IMR-90 (cell line): ENCODE measurements around the gene SEC16B. TPM values are rescaled to one million over a fixed set of nuclear protein-coding genes. Genes with fewer than 3 reads are reported as not detected.

ENCODE experiments used
- ATAC-seq: fragments of 200-7000 bp; cut with Tn5 transposase; 2 replicates; pipeline ENCODE4 v1.9.1; 2020; ENCODE audit warnings: low read depth, mild to moderate bottlenecking, moderate library complexity
- BruUV-seq: library from RNA; stranded (reverse); fragments of 400-500 nt; replicated peaks from 2 replicates; lab custom pipeline; 2021; lab: Mats Ljungman, UMichigan
- CTCF ChIA-PET: fragments of 300-600 bp; formaldehyde crosslinking; extraction: SDS; loops from one replicate; lab custom pipeline; 2021; ENCODE audit warnings: antibody characterized with exemption; lab: Yijun Ruan, JAX
- POLR2A ChIA-PET: fragments of 300-600 bp; sonication (Branson Sonifier 250); formaldehyde crosslinking; loops from one replicate; lab custom pipeline; 2022; ENCODE audit warnings: antibody characterized with exemption; ENCODE audit not compliant: unreplicated experiment; lab: Charles Lee
- DNase-seq: peaks from one replicate; pipeline ENCODE4 v3.0.0; 2013
- H2AFZ ChIP-seq: replicated peaks from 2 replicates; pipeline ENCODE3; 2013; ENCODE audit warnings: low read length, mild to moderate bottlenecking; ENCODE audit not compliant: poor library complexity
- H2AK5ac ChIP-seq: 2 replicates; pipeline ENCODE4 v1.6.1; 2013; ENCODE audit warnings: low read depth, low read length, inconsistent platforms
- H2AK9ac ChIP-seq: replicated peaks from 2 replicates; pipeline ENCODE3; 2013; ENCODE audit warnings: mild to moderate bottlenecking, low read depth, low read length, moderate library complexity; ENCODE audit not compliant: poor library complexity
- H2BK120ac ChIP-seq: 2 replicates; pipeline ENCODE4 v1.6.1; 2013; ENCODE audit warnings: low read depth, low read length, inconsistent platforms
- H2BK15ac ChIP-seq: 3 replicates; pipeline ENCODE4 v1.6.1; 2013; ENCODE audit warnings: low read depth, low read length, inconsistent platforms
- H2BK20ac ChIP-seq: 2 replicates; pipeline ENCODE4 v1.6.1; 2013; ENCODE audit warnings: low read depth, mild to moderate bottlenecking, inconsistent platforms, low read length, moderate library complexity
- H2BK5ac ChIP-seq: 2 replicates; pipeline ENCODE4 v1.6.1; 2013; ENCODE audit warnings: mild to moderate bottlenecking, low read depth, low read length, inconsistent platforms; ENCODE audit not compliant: poor library complexity, severe bottlenecking
- H3K14ac ChIP-seq: replicated peaks from 2 replicates; pipeline ENCODE4 v1.6.1; 2013; ENCODE audit warnings: low read depth, low read length, inconsistent platforms
- H3K18ac ChIP-seq: 2 replicates; pipeline ENCODE4 v1.6.1; 2013; ENCODE audit warnings: low read depth, low read length, control low read depth
- H3K23ac ChIP-seq: 2 replicates; pipeline ENCODE4 v1.6.1; 2013; ENCODE audit warnings: low read depth, low read length, inconsistent platforms
- H3K27ac ChIP-seq: 2 replicates; pipeline ENCODE4 v1.5.1; 2013; ENCODE audit warnings: mild to moderate bottlenecking, control low read depth, low read length; ENCODE audit not compliant: insufficient read depth
- H3K27me3 ChIP-seq: 2 replicates; pipeline ENCODE4 v1.6.1; 2013; ENCODE audit warnings: low read length; ENCODE audit not compliant: control insufficient read depth, insufficient read depth
- H3K36me3 ChIP-seq: 2 replicates; pipeline ENCODE4 v1.6.1; 2013; ENCODE audit warnings: low read length, mixed read lengths; ENCODE audit not compliant: control insufficient read depth, insufficient read depth
- H3K4ac ChIP-seq: 2 replicates; pipeline ENCODE4 v1.6.1; 2013; ENCODE audit warnings: low read depth, low read length, inconsistent platforms
- H3K4me1 ChIP-seq: 2 replicates; pipeline ENCODE4 v1.6.1; 2013; ENCODE audit warnings: low read length, mixed read lengths; ENCODE audit not compliant: control insufficient read depth, insufficient read depth
- H3K4me2 ChIP-seq: 2 replicates; pipeline ENCODE4 v1.6.1; 2013; ENCODE audit warnings: low read depth, mild to moderate bottlenecking, control low read depth, low read length, moderate library complexity
- H3K4me3 ChIP-seq: 2 replicates; pipeline ENCODE4 v1.5.1; 2013; ENCODE audit warnings: low read depth, mild to moderate bottlenecking, control low read depth, low read length, moderate library complexity; ENCODE audit not compliant: insufficient read depth
- H3K56ac ChIP-seq: 2 replicates; pipeline ENCODE4 v1.6.1; 2013; ENCODE audit warnings: low read length, inconsistent platforms; ENCODE audit not compliant: insufficient read depth; ENCODE audit errors: extremely low read depth
- H3K79me1 ChIP-seq, 2 experiments: 2 replicates each; pipeline ENCODE4 v1.6.1; 2013; ENCODE audit warnings: low read length in 2 of 2, inconsistent platforms in 1 of 2, low read depth in 1 of 2
- H3K9ac ChIP-seq: 2 replicates; pipeline ENCODE4 v1.6.1; 2013; ENCODE audit warnings: low read depth, low read length, control low read depth
- H3K9me1 ChIP-seq: 2 replicates; pipeline ENCODE4 v1.6.1; 2013; ENCODE audit warnings: low read length, inconsistent platforms; ENCODE audit not compliant: insufficient read depth
- H3K9me3 ChIP-seq: 2 replicates; pipeline ENCODE4 v1.6.1; 2013; ENCODE audit warnings: low read length; ENCODE audit not compliant: control insufficient read depth, insufficient read depth
- H4K20me1 ChIP-seq: 2 replicates; pipeline ENCODE4 v1.6.1; 2013; ENCODE audit warnings: low read length, inconsistent platforms; ENCODE audit not compliant: insufficient read depth
- H4K5ac ChIP-seq: 2 replicates; pipeline ENCODE4 v1.6.1; 2013; ENCODE audit warnings: mild to moderate bottlenecking, low read depth, low read length, control low read depth
- H4K8ac ChIP-seq, 2 experiments: 2 replicates each; pipeline ENCODE4 v1.6.1; 2013; ENCODE audit warnings: low read depth in 2 of 2, low read length in 2 of 2, control low read depth in 1 of 2, inconsistent platforms in 1 of 2
- H4K91ac ChIP-seq: 2 replicates; pipeline ENCODE4 v1.6.1; 2013; ENCODE audit warnings: low read depth, low read length, inconsistent platforms; ENCODE audit not compliant: insufficient read depth
- MAFK ChIP-seq: IDR thresholded peaks from 2 replicates; pipeline ENCODE4 v1.6.1; 2012; ENCODE audit warnings: low read depth, low read length, improper control_type of control experiment
- SMC3 ChIP-seq: fragments of 150-350 bp; IDR thresholded peaks from 2 replicates; pipeline ENCODE4 v1.6.1; 2016; ENCODE audit warnings: low read depth, mild to moderate bottlenecking, antibody characterized with exemption, low read length, moderate library complexity
- WGBS, 2 experiments: methylation state at CpG; one replicate each; pipeline versions ENCODE4 v1.1.5 to v1.1.7; 2013; ENCODE audit warnings: missing lambda C conversion rate in 2 of 2; ENCODE audit not compliant: insufficient read length in 1 of 2; ENCODE audit errors: extremely low coverage in 2 of 2; 5-methylcytosine and 5-hydroxymethylcytosine counted together
- dilution Hi-C: fragments of 300-500 bp; cut with HindIII; formaldehyde crosslinking; loops from one replicate; pipeline ENCODE4 v1.14.3; 2018; ENCODE audit warnings: low sequenced_read_pairs; ENCODE audit not compliant: unreplicated experiment
- in situ Hi-C: fragments of 300-500 bp; cut with MboI; formaldehyde crosslinking; loops from 3 replicates; pipeline ENCODE4 v1.14.3; 2019; ENCODE audit warnings: low sequenced_read_pairs, inconsistent platforms, mixed read lengths
- intact Hi-C: fragments of 100-400 bp; cut with micrococcal nuclease; formaldehyde crosslinking; loops from 2 replicates; pipeline ENCODE4 v1.10.0; 2022
- polyA plus RNA-seq, 3 experiments: library from polyadenylated mRNA; depleted of rRNA; stranded (reverse); fragments of >200 nt; gene quantifications; 2 replicates each; pipeline ENCODE4 v1.2.3, GENCODE V29; 2012; ENCODE audit warnings: low replicate concordance in 1 of 3
- total RNA-seq: library from RNA; depleted of rRNA; stranded (reverse); fragments of >200 nt; gene quantifications from 2 replicates; pipeline ENCODE4 v1.2.3, GENCODE V29; 2012

Gene SEC16B
- total and polyA plus RNA-seq, 2 of the 4 experiments (the other 2 are of a cell fraction) = 4.3 TPM

- no CpG with 5 or more reads among the region's 1 CpG for WGBS, 2 experiments
These were observed 14.9 kb upstream of the SEC16B start for GRCh38 chr1:177984761-177985160.

More at GRCh38 chr1:177984761-177985160, 14.9 kb upstream of the SEC16B start:
- ChIA-PET POLR2A (no interaction called here), CTCF (interaction anchor here (1.5 kb wide), 1 partner anchor 10 kb away, joined by 3 read pairs; no protein-coding TSS in a partner anchor)
- no peak overlapping the region for H2BK5ac ChIP-seq
- no peaks in the 10 kb centered on the region for H4K20me1 ChIP-seq
- H3K79me1 ChIP-seq = peaks cover 0 to 3% of the 10 kb centered on the region in 2 experiments; a peak in 1 of 4 replicates
- no peak overlapping the region for H4K91ac ChIP-seq
- no peak overlapping the region for H2AK9ac ChIP-seq
- 0 out of 4 replicates have a peak overlapping the region, but pooled peaks of 1 of the 2 experiments have one; percentile 5 for H4K8ac ChIP-seq
- no peak overlapping the region for H2BK120ac ChIP-seq
- no peak overlapping the region for H3K4me2 ChIP-seq
- DNase-seq (no peak), ATAC-seq (no peak)
- H2BK15ac ChIP-seq = no peak overlapping the region; the same call in 2 of the 3 replicates
- no peak overlapping the region for H3K9ac ChIP-seq
- H2BK20ac ChIP-seq = no peak overlapping the region
- no peak overlapping the region for H3K18ac ChIP-seq
- H3K56ac ChIP-seq = no peak overlapping the region
- no peak overlapping the region for H3K23ac ChIP-seq
- no TSS peak for BruUV-seq
- H3K4me1 ChIP-seq = peaks cover 2% of the 10 kb centered on the region; the same call in 1 of the 2 replicates
- H3K14ac ChIP-seq = no peak overlapping the region
- H2AK5ac ChIP-seq = no peak overlapping the region
- intact Hi-C loops (no loop called here), in situ Hi-C loops (no loop called here), dilution Hi-C loops (no loop called here)
- no peak overlapping the region for H4K5ac ChIP-seq
- H3K9me1 ChIP-seq = no peaks in the 10 kb centered on the region
- no peak for TF ChIP-seq MAFK
- no peak for TF ChIP-seq SMC3
- no peak overlapping the region for H2AFZ ChIP-seq
- no peak overlapping the region for H3K27ac ChIP-seq
- no peaks in the 10 kb centered on the region for H3K36me3 ChIP-seq
- H3K27me3 ChIP-seq = no peaks in the 10 kb centered on the region
- H3K9me3 ChIP-seq = no peaks in the 10 kb centered on the region; the same call in 1 of the 2 replicates
- H3K4ac ChIP-seq = no peak overlapping the region
- no peak overlapping the region for H3K4me3 ChIP-seq
